Heart left ventricle (tissue), 16 donors: Measurements from ENCODE around the gene FERMT3. TPM values are rescaled to one million over a fixed set of nuclear protein-coding genes. Genes with fewer than 3 reads are reported as not detected.

ENCODE experiments used
- ATAC-seq, 4 donors: fragments of 200-7000 bp; cut with Tn5 transposase; one replicate each; pipeline ENCODE4 v1.9.1; 2020 to 2022; ENCODE audit warnings: moderate library complexity in 4 of 4, mild to moderate bottlenecking in 3 of 4, moderate number of reproducible peaks in 1 of 4
- DNase-seq, 5 donors: peaks; one replicate each; pipeline ENCODE4 v3.0.0-alpha.2; 2020
- H3K27ac ChIP-seq, 12 donors: fragments of 200-600 bp; sonication (generic) in 4 of 12; one replicate each; pipeline versions ENCODE4 v1.5.0 to v1.8.0; 2016 to 2022; ENCODE audit warnings: mild to moderate bottlenecking in 2 of 12
- H3K27me3 ChIP-seq, 9 donors: fragments of 200-600 bp; sonication (generic) in 2 of 9; one replicate each; pipeline versions ENCODE4 v1.5.1 to v1.8.0; 2016 to 2022; ENCODE audit warnings: mild to moderate bottlenecking in 3 of 9
- H3K36me3 ChIP-seq, 9 donors: fragments of 200-600 bp; sonication (generic) in 2 of 9; one replicate each; pipeline versions ENCODE4 v1.5.0 to v1.8.0; 2018 to 2022; ENCODE audit warnings: mild to moderate bottlenecking in 2 of 9
- H3K4me1 ChIP-seq, 12 donors: fragments of 200-600 bp; sonication (generic) in 4 of 12; one replicate each; pipeline versions ENCODE4 v1.5.0 to v1.8.0; 2016 to 2022; ENCODE audit warnings: mild to moderate bottlenecking in 3 of 12
- H3K4me3 ChIP-seq, 12 donors: fragments of 200-600 bp; sonication (generic) in 4 of 12; one replicate each; pipeline versions ENCODE4 v1.5.0 to v1.8.0; 2017 to 2022; ENCODE audit warnings: mild to moderate bottlenecking in 9 of 12, moderate library complexity in 4 of 12
- H3K9me3 ChIP-seq, 12 donors: fragments of 200-600 bp; sonication (generic) in 4 of 12; one replicate each; pipeline versions ENCODE4 v1.5.0 to v1.8.0; 2016 to 2022; ENCODE audit warnings: mild to moderate bottlenecking in 1 of 12
- POLR2A ChIP-seq, 2 donors: fragments of 450-650 bp; IDR thresholded peaks; one replicate each; pipeline ENCODE4 v1.6.1; 2017; ENCODE audit warnings: antibody characterized with exemption in 2 of 2, mild to moderate bottlenecking in 2 of 2, moderate library complexity in 2 of 2
- WGBS, 4 donors: extraction: QIAGEN DNeasy Blood & Tissue Kit in 2 of 4; methylation state at CpG; one replicate each; pipeline versions ENCODE4 v1.1.5 to v1.1.7; 2013 to 2018; 5-methylcytosine and 5-hydroxymethylcytosine counted together
- intact Hi-C, 10 donors: fragments of 100-400 bp; cut with DNase I; formaldehyde crosslinking; loops; one replicate each; pipeline versions ENCODE4 v1.11.1 to v1.14.2; 2022
- polyA plus RNA-seq, 2 donors: library from polyadenylated mRNA; stranded (reverse); fragments of 200-250 nt; gene quantifications; one replicate each; pipeline ENCODE4 v1.2.3, GENCODE V29; 2013
- total RNA-seq, 9 donors: library from RNA; depleted of rRNA in 2 of 9; stranded (reverse); fragments of >200 nt in 2 of 9; fragmentation: NEBNext Ultra II Directional in 3 of 9; extraction: Animal tissue kit (Norgen Biotek cat#: 25700) in 3 of 9; gene quantifications; one replicate each; pipeline versions ENCODE4 v1.1.0 to v1.2.4, GENCODE V29; 2016 to 2023
- TF ChIP-seq, protein P1 (sequence below), 12 donors: fragments of 200-600 bp; sonication (generic) in 4 of 12; IDR thresholded peaks; one replicate each; pipeline versions ENCODE4 v1.5.0 to v1.8.0; 2018 to 2022; ENCODE audit warnings: antibody characterized with exemption in 12 of 12, mild to moderate bottlenecking in 5 of 12
- donor health status: ischemic (EF 13 %, LVEDD 7.1; RV severe dilation, severe dysfunction).
- donor health status: healthy with polysubstance abuse.
- donor health status: DM: no; HTN: yes; CAD: no.
- donor health status: DM: no; HTN: no; CAD: no.
- donor health status: ischemic (EF 25% LVEDD 6.9; RV normal size, moderate dysfunction).
- donor health status: ischemic (EF 25% LVEDD 5.7; RV mildly dilated, moderate dysfunction).
- donor health status: healthy.
- donor health status: DM: yes; HTN: yes; CAD: no.
- donor health status: ischemic (EF 35%, LVEDD 5.7; RV mildly dilated, moderate dysfunction).
- donor health status: nonischemic (EF 11% LVEDD 7.7; RV severe dilation, severe dysfunction).
- donor health status: DM: yes; HTN: yes; CAD: no.
- donor health status: PGD.
- donor health status: ischemic (EF 29% LVEDD 5.4; RV normal size, mild dysfunction).
- donor health status: nonischemic (EF 23%, LVEDD 6.1; RV moderate dilation, normal function).

The FERMT3 gene
- total and polyA plus RNA-seq, 11 donors, result 2.8 to 71.5 (median 5.7) TPM

- DNase-seq, result no peak
- intact Hi-C loops, result loop anchor here in 4 of 10 donors (2.0 to 10.0 kb wide), 4 partner anchors 19 to 55 kb away; partner anchors contain the start of genes CATSPERZ (in 3 of the 4) and ESRRA (in 1 of the 4)
Observed at GRCh38 chr11:64249563-64250414, 43.3 kb downstream of the FERMT3 start.

GRCh38 chr11:64250415-64251015 is 44.0 kb downstream of the FERMT3 start:
- Histone ChIP-seq H3K27ac (peak overlapping the region in 6 of 12 donors; percentile 10 to 92 (median 65)), H3K4me1 (peaks cover 5 to 62% (median 36%) of the 10 kb centered on the region in 12 donors)

More at GRCh38 chr11:64249563-64250414, 43.3 kb downstream of the FERMT3 start:
- TF ChIP-seq POLR2A (IDR thresholded peaks at IDR 0.05), result no peak
- TF ChIP-seq, protein P1, sequence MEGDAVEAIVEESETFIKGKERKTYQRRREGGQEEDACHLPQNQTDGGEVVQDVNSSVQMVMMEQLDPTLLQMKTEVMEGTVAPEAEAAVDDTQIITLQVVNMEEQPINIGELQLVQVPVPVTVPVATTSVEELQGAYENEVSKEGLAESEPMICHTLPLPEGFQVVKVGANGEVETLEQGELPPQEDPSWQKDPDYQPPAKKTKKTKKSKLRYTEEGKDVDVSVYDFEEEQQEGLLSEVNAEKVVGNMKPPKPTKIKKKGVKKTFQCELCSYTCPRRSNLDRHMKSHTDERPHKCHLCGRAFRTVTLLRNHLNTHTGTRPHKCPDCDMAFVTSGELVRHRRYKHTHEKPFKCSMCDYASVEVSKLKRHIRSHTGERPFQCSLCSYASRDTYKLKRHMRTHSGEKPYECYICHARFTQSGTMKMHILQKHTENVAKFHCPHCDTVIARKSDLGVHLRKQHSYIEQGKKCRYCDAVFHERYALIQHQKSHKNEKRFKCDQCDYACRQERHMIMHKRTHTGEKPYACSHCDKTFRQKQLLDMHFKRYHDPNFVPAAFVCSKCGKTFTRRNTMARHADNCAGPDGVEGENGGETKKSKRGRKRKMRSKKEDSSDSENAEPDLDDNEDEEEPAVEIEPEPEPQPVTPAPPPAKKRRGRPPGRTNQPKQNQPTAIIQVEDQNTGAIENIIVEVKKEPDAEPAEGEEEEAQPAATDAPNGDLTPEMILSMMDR (IDR thresholded peaks at IDR 0.05), result no peak
- H3K27ac ChIP-seq, result no peak overlapping the region
- H3K4me1 ChIP-seq, result peaks cover 5 to 69% (median 39%) of the 10 kb centered on the region in 12 donors
- H3K36me3 ChIP-seq, result peaks cover 0 to 5% (median 4%) of the 10 kb centered on the region in 9 donors
- 89 to 95% (median 92%) methylated on average over 7 to 8 of the region's 8 CpGs for WGBS, 4 donors
- no peaks in the 10 kb centered on the region for H3K9me3 ChIP-seq
- no peak overlapping the region for H3K4me3 ChIP-seq
- ATAC-seq, result no peak
- H3K27me3 ChIP-seq, result no peaks in the 10 kb centered on the region

DNA sequence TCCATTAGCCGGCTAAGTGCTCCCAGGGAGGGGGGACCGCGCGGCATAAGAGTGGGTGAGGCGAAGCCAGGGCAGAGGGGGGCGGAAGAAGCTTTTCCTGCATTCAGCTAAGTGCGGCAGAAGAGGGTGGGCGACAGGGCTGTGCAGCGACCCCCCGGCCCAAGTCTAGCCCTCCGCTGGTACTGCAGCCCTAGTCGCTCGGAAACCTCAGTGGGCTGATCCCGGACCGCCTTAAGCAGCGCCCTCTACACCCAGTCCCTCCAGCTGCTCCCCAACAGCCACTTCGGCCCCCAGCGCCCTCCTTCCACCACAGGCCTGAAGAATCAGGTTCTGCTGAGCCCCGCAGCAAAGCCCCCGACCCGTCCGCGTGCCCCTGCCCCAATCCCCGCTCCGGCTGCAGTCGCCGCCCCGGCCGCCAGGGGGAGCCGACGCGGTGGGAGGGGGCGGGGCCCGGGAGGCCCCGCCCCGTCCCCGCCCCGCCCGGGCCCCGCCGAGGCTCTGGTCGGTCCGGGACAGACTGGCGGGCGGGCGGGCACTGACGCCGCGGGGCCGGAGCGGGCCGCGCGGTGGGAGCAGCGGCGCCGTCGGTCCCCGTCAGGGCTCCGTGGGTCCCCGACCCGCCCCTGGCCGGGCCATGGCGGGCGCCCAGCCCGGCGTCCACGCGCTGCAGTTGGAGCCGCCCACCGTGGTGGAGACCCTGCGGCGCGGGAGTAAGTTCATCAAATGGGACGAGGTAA is 44.7 kb downstream of the FERMT3 start, which contains the start of gene PLCB3:
Gene PLCB3, plus strand, starts transcription at position 515 of the 737 bp plus-strand sequence. Its CDS starts 120 bp downstream, at position 635.
- intact Hi-C loops, result loop anchor here in 4 of 10 donors (1.0 to 10.0 kb wide), 6 partner anchors 17 to 54 kb away; partner anchors contain the start of genes CATSPERZ (in 3 of the 4) and ESRRA (in 1 of the 4)
- WGBS, 4 donors, result 0 to 2% (median 1%) methylated on average over 21 to 75 of the region's 75 CpGs
- ATAC-seq, result peak; percentile 21 to 64 (median 50)
- peaks cover 0 to 19% (median 13%) of the 10 kb centered on the region in 9 donors for H3K36me3 ChIP-seq
- H3K4me3 ChIP-seq, result peak within 1 kb of the TSS; percentile 62 to 100 (median 92)
- H3K27me3 ChIP-seq, result no peaks in the 10 kb centered on the region
- H3K27ac ChIP-seq, result peak within 1 kb of the TSS in 11 of 12 donors; percentile 62 to 92 (median 79)
- peak in 1 of 2 donors; percentile 68 for TF ChIP-seq POLR2A (IDR thresholded peaks at IDR 0.05)
- TF ChIP-seq, protein P1 (IDR thresholded peaks at IDR 0.05), result peak; percentile 49 to 94 (median 80)
- DNase-seq, result peak in 4 of 5 donors; percentile 65 to 85 (median 72)
- peaks cover 5 to 55% (median 33%) of the 10 kb centered on the region in 12 donors for H3K4me1 ChIP-seq
- H3K9me3 ChIP-seq, result no peaks in the 10 kb centered on the region

More at GRCh38 chr11:64250415-64251015, 44.0 kb downstream of the FERMT3 start:
- DNase-seq (no peak), ATAC-seq (no peak)
- Histone ChIP-seq H3K9me3 (no peaks in the 10 kb centered on the region), H3K36me3 (peaks cover 0 to 12% (median 6%) of the 10 kb centered on the region in 9 donors), H3K27me3 (no peaks in the 10 kb centered on the region), H3K4me3 (peak overlapping the region; percentile 20 to 100 (median 88))
- TF ChIP-seq, protein P1 (IDR thresholded peaks at IDR 0.05), result no peak
- TF ChIP-seq POLR2A (IDR thresholded peaks at IDR 0.05), result no peak
- WGBS, 4 donors, result 21 to 23% (median 23%) methylated on average over 13 of the region's 13 CpGs
- intact Hi-C loops, result loop anchor here in 4 of 10 donors (1.0 to 10.0 kb wide), 6 partner anchors 18 to 54 kb away; partner anchors contain the start of genes CATSPERZ (in 3 of the 4) and ESRRA (in 1 of the 4)
